ENCODE measurements around the gene EGFLAM.

Gene EGFLAM

DNA sequence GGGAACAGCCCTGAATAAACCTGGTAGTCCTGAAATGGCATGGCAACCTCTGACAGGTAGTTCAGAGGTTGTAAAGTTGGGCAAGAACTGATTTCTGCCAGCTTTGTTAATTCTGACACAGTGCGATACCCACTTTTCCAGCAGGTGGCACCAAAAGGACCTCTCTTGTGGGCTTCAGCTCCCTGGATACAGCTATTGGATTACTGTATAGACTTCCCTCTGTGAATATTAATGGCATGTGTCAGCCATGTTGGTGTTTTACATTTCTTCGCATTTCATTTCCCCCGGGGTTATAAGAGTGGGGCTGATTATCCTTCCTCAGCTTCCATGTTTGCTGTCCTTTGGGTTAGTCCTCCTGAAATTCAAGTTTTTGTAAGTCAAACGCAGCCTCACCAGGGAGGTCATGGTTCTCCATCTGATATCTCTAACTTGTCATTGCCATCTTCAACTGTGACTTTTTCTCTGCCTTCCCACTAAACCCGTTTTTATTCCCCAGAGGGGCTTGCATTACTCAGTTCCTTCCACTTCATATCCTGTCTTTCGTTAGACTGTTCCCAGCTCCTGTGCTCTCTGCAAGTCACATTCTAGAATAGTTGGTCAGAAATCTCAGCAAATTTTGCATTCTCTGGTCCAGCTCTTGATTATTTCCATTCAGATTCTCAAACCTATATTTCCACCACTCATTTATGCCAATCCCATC, 162.5 kb downstream of the EGFLAM start:
- peak; percentile 65 for DNase-seq (ENCODE audit: low read depth)

DNA sequence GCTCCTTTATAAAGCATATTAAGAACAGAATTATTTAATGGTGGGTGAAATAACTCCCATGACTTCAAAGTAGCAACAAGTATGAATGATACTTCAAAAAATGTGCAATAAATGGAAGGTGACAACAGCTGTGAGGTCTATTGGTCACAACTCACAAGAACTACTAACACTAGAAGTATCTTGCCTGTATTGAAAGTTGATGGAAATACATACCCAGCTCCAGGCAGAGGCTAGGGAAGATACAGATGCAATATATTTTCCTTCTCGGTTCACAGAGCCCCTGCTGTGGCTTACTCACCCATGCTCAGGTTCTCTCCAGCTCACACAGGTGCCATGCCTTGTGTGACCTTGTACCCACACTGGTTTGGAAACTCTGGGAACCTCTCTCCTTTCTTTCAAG, 164.3 kb downstream of the EGFLAM start:
- DNase-seq (ENCODE audit: low read depth): no peak

- DNase-seq (ENCODE audit: low read depth): no peak
Observed at GRCh38 chr5:38423276-38424147, 165.2 kb downstream of the EGFLAM start.

GRCh38 chr5:38424148-38425060, 166.0 kb downstream of the EGFLAM start:
- DNase-seq (ENCODE audit: low read depth): no peak

DNA sequence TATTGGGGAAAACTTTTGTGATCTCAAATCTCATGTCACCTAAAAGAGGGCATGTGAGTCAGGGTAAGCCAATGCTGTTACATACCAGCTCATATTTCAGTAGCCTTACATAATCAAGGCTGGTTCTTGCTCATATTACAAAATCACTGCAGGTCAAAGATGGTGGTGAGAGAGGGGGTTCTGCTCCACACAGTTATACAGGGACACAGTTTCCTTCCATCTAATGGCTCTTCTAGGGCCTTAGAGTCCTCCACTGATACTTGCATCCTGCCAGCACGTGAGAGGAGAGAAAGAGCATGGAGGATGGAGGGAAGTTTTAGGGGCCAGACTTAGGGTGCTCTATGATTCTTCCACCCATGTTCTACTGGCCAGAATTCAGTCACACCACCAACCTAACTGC, 168.1 kb downstream of the EGFLAM start:
- no peak for DNase-seq (ENCODE audit: low read depth)

- no peak for DNase-seq (ENCODE audit: low read depth)
Observed at GRCh38 chr5:38426986-38427950, 168.9 kb downstream of the EGFLAM start.

DNA sequence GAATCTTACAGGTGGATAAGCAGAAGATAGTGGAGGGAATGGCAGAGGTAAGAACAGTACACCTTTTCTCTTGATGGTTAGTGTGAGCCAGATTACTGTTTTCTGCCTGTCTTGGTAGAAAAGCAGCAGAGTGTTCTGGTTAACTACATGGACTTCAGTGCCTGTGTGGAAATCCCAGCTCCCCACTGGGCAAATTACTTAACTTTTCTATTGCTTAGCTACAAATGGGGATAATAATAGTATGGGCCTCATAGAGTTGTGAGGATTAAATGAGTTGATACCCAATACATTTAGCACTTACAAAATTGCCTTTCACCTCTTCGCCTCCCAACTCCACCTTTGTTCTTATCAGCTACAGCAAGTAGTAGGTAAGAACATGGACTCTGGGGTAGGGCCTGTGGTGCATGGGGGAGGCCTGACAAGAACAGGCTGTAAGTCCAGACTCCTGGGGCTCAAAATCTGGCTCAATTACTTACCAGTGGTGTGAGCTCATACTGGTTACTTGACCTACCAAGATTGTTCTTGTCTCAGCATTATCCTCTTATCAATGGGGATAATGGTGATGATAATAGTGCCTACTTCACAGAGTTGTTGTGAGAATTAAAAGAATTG, 173.0 kb downstream of the EGFLAM start:
- no peak for DNase-seq (ENCODE audit: low read depth)

- DNase-seq (ENCODE audit: low read depth): no peak
Observed at GRCh38 chr5:38433160-38433861, 175.0 kb downstream of the EGFLAM start.

DNA sequence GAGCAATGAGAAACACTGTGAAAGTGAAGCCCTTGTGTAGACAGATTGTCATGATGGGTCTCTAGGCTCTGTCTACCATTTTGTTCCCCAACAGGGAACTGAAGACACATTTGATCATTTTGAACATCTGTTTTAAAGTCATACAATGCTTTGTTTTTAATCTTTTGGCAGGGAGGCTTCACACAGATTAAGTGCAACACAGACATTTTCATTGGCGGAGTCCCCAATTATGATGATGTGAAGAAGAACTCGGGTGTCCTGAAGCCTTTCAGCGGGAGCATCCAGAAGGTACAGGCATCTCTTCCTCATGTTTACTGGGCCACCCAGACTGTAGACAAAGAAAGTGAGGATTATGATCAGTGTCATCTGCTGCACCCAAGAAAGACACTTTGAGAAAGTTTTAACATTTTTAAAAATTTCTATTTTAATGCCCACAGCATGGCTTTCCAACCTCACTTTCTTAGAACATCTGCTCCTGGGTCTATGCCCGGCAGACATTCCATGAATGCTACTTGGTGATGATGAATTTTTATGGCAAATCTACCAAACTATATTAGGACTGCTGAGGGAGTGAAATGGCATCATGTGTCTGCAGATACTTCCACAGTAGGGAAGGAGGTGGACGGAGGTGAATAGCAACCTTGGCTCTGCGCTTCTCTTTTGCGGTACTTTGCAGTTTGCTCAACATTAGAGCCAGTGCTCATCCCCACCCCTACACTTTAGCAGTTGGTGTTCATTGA, 176.8 kb downstream of the EGFLAM start:
- DNase-seq (ENCODE audit: low read depth): no peak

GRCh38 chr5:38438757-38439156, 180.4 kb downstream of the EGFLAM start:
- no peak for DNase-seq (ENCODE audit: low read depth)

DNA sequence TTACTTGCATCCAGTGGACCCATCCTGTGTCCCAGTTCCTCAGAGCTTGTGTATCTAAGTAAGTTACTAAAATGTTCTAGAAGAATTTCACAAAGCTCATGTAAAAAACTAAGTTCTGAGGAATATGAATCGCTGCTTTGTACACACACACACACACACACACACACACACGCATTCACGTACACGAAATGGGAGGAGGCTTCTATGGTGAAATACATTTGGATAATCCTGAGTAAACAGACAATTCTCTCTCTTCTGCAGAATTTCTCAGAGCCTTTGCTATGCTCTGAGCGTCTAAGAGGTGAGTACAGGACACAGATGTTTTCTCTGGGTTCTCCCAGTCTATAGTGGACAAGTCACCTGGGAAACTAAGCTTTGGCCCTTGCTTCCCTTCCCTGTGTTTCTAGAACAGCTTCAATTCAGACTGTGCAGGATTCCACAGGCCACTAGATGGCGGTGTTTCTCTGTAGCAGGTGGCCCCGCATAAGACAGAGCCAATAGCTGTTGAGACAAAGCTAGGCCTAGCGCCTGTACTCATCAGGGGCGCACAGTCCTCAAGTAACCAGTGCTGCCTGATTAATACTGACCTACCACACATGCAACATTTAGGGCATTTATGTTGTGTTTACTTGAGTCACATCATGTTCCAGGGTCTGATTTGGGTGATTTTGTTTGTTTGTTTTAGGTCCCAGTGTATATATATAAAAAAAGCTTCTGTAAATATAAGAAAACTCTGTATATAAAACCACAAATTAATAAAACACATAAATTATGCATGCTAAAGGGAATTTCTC, 183.3 kb downstream of the EGFLAM start:
- DNase-seq (ENCODE audit: low read depth): peak; percentile 90

DNA sequence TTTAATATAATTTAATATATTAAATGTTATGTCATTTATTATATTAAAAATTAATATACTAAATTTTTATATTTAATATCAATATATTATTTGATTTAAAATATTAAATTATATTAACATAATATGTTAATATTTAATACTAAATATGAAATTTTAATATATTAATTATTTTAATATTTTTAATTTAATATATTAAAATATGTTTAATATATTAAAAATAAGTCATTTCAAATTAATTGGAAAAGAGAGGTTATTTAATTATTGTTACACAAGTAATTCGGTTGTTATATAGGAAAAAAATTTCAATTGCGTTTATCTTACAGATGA, 183.9 kb downstream of the EGFLAM start:
- no peak for DNase-seq (ENCODE audit: low read depth)

DNA sequence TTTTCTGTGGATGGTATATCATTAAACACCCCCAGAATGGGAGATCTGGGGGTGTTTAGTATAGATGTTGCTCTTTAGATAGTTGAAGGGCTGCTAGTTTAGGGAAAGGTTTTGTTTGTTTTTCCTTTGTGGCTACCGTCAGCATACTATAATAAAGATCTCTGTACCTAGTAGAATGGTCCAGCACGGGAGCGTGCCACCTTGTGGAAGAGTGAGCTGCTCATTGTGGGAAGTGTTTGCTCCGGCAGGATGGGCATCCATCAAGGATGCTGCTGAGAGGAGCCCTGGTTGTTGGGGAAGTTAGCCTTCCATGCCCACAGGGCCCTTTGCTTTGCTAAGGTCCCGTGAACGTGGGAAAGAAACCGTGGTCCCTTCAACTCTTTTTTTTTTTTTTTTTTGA, 185.0 kb downstream of the EGFLAM start:
- DNase-seq (ENCODE audit: low read depth): no peak

DNA sequence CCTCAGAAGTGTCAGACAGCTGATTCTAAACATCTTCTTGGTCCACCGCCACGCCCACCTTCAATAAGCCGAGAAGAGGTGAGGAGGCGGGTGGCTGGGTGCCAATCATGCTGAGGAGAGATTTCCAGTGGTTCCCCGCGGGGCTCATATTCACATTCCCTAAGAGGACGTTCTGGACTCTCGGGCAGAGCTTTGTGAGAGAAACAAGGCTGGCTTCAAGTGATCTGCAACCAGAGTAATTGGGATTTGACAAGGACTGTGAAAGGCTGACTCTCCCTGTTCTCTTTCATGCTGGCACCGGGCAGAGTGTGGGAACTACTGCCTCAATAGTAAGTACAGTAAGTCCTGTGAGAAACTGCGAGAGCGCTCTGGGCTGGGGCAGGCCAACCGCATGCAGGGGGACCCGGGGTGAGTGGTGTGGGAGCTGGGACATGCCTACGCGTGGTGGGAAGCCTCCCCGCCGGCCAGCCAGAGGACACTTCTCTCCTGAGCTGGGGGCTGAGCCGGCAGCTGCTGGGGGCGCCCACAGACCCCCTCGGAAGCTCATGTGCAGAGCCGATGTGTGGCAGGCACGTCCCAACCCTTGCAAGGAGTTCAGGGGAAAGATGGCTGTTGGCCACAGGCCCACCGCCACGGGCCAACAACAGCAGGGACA, 187.1 kb downstream of the EGFLAM start:
- DNase-seq (ENCODE audit: low read depth): no peak

- no peak for DNase-seq (ENCODE audit: low read depth)
Observed at GRCh38 chr5:38446029-38446522, 187.7 kb downstream of the EGFLAM start.

DNA sequence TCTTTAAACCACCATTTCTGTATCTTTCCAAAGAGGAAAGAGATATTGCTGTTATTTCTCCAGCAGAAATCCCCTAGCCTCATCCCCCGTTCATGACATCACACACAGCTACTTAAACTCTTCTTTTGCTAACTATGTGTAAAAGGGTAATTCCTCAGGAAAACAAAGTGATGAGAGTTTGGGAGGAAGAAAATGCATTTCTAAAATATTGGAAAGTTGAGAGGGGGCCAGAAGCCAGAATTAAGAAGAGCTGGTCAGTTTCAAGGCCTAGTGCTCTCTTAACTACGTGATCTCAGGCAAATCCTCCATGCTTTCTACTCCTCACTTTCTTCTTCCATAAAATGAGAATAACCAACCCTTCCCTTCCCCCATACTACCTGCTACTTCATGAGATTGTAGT, 188.7 kb downstream of the EGFLAM start:
- DNase-seq (ENCODE audit: low read depth): no peak

GRCh38 chr5:38447786-38448185, 189.4 kb downstream of the EGFLAM start:
- DNase-seq (ENCODE audit: low read depth): peak; percentile 91

Measured in fibroblast of the conjunctiva (primary cell).